Retinal pigment epithelial cell (primary cell): Measurements from ENCODE around the gene BICDL1.
"Not testable (repeated sequence)": the region's sequence is repeated elsewhere in the genome, so short reads cannot be mapped to it uniquely, and the experiment has no call there.

Source experiments
- DNase-seq: peaks from one replicate; pipeline ENCODE4 v3.0.0-alpha.2; 2010; ENCODE audit warnings: low read depth
- H3K4me3 ChIP-seq: 2 replicates; pipeline ENCODE4 v1.5.1; 2011; ENCODE audit warnings: mild to moderate bottlenecking, low read length, control low read depth, moderate library complexity
- TF ChIP-seq, protein P1 (sequence below): conservative IDR thresholded peaks from 2 replicates; pipeline ENCODE4 v1.5.1; 2011; ENCODE audit warnings: low read depth, low read length, control low read depth, inconsistent platforms

BICDL1 gene

DNA sequence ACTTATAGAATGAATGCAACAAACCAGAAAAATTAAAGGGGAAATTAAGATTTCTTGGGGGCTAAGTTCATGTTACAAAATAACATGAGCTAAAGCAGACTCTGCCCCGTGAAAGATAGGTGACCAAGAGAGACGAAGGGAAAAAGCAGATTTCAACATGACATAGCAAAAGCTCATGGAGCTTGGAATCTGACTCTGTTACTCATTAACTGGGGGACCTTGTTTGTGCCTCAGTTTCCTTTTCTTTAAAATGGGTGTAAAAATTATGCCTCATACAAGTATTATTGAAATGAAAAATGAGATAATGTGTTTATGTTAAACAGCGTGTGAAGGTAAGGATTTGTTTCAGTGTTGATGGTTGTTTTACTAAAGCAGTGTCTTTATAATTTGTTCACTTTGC lies 11.5 kb downstream of the BICDL1 start:
- H3K4me3 ChIP-seq, result no peak overlapping the region
- TF ChIP-seq, protein P1, sequence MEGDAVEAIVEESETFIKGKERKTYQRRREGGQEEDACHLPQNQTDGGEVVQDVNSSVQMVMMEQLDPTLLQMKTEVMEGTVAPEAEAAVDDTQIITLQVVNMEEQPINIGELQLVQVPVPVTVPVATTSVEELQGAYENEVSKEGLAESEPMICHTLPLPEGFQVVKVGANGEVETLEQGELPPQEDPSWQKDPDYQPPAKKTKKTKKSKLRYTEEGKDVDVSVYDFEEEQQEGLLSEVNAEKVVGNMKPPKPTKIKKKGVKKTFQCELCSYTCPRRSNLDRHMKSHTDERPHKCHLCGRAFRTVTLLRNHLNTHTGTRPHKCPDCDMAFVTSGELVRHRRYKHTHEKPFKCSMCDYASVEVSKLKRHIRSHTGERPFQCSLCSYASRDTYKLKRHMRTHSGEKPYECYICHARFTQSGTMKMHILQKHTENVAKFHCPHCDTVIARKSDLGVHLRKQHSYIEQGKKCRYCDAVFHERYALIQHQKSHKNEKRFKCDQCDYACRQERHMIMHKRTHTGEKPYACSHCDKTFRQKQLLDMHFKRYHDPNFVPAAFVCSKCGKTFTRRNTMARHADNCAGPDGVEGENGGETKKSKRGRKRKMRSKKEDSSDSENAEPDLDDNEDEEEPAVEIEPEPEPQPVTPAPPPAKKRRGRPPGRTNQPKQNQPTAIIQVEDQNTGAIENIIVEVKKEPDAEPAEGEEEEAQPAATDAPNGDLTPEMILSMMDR, result no peak
- no peak for DNase-seq

DNA sequence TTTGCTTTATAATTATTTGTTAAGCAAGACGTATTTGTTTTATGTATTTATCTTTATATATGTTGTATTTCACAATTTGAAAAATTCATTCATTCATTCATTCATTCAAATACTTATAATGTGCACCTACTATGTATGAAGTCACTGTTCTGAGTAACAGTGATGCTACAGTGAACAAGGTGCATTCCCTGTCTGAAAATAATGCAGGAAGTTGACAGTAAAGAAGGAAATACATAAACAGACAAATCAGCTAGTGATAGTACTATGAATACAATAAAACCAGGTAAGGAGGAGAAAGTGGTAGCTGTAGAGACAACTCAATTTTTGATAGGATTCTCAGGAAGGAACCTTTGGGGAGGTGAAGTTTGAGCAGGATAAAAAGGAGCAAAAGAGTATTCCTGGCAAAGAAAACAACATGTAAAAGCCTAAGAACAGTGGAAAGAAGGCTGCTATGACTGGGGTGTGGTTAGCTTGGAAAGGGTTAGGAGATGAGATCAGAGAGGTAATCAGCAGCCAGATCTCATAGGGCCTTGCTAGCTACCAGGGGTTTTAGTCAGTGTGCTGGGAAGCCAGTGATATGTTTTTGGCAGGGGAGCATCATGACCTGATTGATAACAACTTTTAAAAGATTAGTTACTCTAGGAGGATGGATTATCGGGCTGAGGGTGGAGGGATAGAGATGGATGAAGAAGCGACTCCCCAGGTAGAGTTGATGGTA lies 17.4 kb downstream of the BICDL1 start:
- no peak overlapping the region for H3K4me3 ChIP-seq
- TF ChIP-seq, protein P1, result no peak
- no peak for DNase-seq

DNA sequence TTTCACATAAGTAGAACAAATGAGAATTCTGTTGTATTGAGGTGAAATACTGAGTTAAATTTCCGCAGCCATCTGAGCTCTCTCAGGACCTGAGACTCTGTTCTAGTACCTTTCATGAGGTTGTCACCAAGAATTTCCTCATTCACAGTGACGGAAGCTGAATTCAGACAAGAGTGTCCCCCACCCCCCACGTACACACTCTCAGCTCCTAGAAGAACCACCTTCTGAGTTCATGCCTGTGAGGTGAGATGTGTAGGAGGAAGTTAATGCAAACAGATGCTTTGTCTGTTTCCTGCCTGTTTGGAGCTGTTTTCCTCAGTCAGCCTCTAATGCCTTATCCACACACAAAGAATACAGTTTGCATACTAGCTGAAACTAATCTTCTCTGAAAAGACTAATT lies 18.2 kb downstream of the BICDL1 start:
- H3K4me3 ChIP-seq, result no peak overlapping the region
- DNase-seq, result no peak
- TF ChIP-seq, protein P1, result no peak

DNA sequence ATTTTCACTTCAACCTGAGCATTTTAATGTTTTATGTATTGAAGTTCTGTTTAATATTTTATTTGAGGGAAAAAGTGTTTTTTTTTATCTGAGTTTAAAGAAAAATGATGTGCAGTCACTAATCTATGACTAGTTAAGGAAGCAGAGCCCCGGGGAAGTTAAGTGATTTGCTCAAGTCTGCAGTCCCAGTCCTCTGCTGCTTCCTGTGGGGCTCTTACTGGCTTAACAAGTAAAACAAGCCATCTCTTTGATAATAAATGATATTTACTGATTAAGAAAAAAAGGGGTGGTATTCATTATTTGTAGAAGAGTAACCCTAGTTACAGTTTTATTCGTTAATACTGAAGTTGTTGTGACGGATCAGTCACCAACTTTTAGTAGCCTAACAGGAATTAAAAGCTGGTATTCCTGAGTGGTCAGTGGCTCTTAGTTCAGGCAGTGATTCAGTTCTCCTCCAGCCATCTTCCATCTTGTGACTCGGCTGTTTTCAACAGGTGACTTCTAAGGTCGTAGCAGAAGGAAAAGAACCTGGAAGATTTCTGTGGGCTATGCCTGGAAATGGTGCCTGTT lies 21.7 kb downstream of the BICDL1 start:
- no peak for DNase-seq
- no peak overlapping the region for H3K4me3 ChIP-seq
- TF ChIP-seq, protein P1, result no peak

DNA sequence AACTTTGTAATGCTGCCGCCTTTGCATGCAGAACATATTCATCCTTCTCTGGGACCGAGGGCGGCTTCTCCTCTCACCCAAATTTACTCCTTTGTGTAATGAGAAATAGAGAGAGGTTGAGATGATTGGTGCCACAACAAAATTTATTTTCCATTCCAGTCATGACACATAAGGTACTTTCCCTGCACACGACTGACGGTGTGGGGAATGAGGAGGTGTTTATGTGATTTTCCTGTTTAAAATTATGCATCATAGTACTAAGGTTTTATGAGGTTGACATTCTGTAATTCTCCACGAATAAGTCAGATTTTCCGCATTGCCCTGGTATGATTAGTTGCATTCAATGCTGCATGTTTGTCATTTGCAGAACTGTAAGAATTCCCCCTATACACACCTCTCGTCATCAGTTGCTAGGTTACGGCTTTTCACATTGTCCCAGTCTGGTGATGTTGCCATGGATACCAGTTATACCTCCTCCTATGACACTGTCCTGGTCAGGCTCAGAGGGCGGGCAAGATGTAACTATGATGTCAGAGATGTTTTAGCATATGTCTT lies 23.1 kb downstream of the BICDL1 start:
- TF ChIP-seq, protein P1, result no peak
- DNase-seq, result no peak
- no peak overlapping the region for H3K4me3 ChIP-seq

DNA sequence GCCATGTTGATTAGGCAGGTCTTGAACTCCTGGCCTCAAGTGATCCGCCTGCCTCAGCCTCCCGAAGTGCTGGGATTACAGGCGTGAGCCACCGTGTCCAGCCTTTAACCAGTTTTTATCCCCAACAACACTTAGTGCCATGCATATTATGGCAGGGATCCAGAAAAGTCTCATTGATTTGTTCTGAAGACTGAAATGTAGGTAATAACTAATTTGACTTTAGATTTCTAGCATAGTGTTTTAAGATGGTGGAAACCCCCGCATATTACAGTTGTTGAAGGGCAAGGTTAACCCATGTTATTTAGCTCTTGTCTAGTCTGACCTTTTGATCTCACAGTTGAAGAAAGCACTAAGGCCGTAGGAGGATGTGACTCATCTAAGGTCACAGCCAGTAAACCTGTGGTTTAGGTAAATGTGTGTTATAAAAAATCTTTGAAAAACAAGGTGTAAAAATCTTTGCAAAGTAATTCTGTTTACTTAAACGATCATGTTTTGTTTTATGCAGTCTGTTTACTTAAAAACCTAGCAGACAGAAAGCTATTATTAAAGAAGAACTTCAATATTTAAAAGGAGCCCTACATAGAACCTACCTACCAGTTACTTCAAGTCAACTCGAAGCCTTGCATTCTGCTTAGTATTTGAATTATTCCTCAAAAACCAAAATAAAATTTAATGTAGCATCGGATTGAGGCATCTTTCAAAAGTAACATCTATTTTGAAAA lies 24.8 kb downstream of the BICDL1 start:
- no peak for DNase-seq
- no peak overlapping the region for H3K4me3 ChIP-seq
- TF ChIP-seq, protein P1, result no peak

DNA sequence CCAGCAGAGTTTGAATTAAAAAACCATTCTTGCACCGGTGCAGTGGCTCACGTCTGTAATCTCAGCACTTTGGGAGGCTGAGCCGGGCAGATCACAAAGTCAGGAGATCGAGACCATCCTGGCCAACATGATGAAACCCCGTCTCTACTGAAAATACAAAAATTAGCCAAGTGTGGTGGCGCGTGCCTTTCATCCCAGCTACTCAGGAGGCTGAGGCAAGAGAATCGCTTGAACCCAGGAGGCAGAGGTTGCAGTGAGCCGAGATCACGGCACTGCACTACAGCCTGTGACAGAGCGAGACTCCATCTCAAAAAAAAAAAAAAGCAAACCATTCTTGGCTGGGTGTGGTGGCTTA lies 25.3 kb downstream of the BICDL1 start:
- H3K4me3 ChIP-seq, DNase-seq: not testable (repeated sequence)
